ENCODE measurements around the gene ICAM1. TPM values are rescaled to one million over a fixed set of nuclear protein-coding genes. Genes with fewer than 3 reads are reported as not detected.

ICAM1 gene
- total RNA-seq, 1 donor from 2014 or later: 37.4 TPM

DNA sequence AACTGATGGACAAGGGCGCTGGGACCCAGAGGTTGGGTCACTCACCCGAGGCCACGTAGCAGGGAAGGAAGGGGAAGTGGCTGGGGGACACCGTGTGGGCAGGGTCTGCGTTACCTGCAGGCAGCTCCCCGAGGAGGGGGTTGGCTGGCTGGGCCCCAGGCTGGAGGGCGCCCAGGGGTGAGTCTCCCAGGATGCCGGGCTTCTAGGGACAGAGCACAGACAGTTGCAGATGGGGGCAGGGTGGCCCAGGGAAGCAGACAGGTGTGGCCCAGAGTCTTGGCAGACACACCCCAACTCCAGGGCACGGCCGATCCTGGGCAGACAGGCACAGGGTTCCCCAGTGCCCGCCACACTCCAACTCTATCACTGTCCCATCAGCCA, 50.5 kb downstream of the ICAM1 start:
- H3K9me3 Mint-ChIP-seq: no peaks in the 10 kb centered on the region
- intact Hi-C loops (cut with micrococcal nuclease): no loop called here
- ChIA-PET CTCF (no interaction called here), POLR2A (interaction anchor here (0.6 to 1.0 kb wide), 2 partner anchors 32 to 34 kb away, joined by 3 to 7 read pairs; partner anchors contain the start of gene ICAM5)
- H3K27me3 Mint-ChIP-seq: no peaks in the 10 kb centered on the region
- no peak for DNase-seq
- H3K27ac Mint-ChIP-seq: no peak overlapping the region
- no peaks in the 10 kb centered on the region for H3K4me1 Mint-ChIP-seq
- H3K36me3 Mint-ChIP-seq (ENCODE audit: low read depth): peaks cover 71% of the 10 kb centered on the region
- TF ChIP-seq, protein P1, sequence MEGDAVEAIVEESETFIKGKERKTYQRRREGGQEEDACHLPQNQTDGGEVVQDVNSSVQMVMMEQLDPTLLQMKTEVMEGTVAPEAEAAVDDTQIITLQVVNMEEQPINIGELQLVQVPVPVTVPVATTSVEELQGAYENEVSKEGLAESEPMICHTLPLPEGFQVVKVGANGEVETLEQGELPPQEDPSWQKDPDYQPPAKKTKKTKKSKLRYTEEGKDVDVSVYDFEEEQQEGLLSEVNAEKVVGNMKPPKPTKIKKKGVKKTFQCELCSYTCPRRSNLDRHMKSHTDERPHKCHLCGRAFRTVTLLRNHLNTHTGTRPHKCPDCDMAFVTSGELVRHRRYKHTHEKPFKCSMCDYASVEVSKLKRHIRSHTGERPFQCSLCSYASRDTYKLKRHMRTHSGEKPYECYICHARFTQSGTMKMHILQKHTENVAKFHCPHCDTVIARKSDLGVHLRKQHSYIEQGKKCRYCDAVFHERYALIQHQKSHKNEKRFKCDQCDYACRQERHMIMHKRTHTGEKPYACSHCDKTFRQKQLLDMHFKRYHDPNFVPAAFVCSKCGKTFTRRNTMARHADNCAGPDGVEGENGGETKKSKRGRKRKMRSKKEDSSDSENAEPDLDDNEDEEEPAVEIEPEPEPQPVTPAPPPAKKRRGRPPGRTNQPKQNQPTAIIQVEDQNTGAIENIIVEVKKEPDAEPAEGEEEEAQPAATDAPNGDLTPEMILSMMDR (IDR thresholded peaks at IDR 0.05): no peak
- H3K4me3 Mint-ChIP-seq: no peak overlapping the region
- ATAC-seq (ENCODE audit: low read depth): no peak

DNA sequence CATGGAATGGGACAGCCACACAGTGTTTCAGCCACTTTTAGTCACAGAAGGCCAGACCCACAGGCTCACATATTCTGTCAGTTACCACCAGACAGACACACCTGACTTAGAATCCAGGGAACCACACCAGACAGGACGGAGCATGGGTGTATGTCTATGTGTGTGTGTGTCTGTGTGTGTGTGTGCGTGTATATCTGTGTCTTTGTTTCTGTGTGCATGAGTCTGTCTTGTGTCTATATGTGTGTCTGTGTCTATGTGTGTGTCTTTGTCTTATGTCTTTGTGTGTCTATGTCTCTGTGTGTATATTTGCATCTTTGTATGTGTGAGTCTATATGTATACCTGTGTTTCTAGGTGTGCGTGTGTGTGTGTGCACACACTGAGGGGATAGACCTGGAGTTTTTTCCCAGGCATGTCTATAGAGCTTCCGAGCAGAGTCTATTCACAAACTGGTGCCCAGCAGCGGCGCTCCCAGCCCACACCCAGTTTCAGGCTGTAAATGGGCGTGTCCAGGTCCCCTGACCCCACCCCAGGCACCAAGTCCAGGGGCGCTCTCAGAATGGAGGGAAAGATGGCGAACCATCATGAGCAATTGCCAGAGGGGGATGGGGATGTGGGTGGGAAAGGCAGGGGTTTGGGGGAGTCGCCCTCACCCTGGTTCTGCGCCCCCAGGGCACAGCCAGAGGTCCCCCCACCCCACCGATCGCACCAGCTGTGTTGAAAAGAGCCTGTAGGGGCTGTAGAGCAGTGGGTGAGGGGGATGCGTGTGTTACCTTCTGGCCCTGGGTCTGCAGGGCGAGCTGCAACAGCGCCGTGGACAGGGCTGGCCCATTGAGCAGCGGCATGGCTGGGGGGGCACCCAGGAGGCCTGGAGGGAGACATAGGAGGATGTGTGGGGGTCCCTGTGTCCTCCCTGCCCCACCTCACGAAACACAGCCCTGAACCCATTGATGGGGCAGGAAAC, 51.2 kb downstream of the ICAM1 start:
- Mint-ChIP-seq H3K4me3 (no peak overlapping the region), H3K27ac (no peak overlapping the region), H3K36me3 (ENCODE audit: low read depth) (peaks cover 70% of the 10 kb centered on the region), H3K9me3 (no peaks in the 10 kb centered on the region), H3K27me3 (no peaks in the 10 kb centered on the region), H3K4me1 (no peaks in the 10 kb centered on the region)
- ChIA-PET CTCF (no interaction called here), POLR2A (interaction anchor here (0.6 kb wide), 1 partner anchor 23 kb away, joined by 3 read pairs; no protein-coding TSS in a partner anchor)
- DNase-seq (no peak), ATAC-seq (ENCODE audit: low read depth) (no peak)
- intact Hi-C loops (cut with micrococcal nuclease): no loop called here
- TF ChIP-seq, protein P1 (IDR thresholded peaks at IDR 0.05): no peak

DNA sequence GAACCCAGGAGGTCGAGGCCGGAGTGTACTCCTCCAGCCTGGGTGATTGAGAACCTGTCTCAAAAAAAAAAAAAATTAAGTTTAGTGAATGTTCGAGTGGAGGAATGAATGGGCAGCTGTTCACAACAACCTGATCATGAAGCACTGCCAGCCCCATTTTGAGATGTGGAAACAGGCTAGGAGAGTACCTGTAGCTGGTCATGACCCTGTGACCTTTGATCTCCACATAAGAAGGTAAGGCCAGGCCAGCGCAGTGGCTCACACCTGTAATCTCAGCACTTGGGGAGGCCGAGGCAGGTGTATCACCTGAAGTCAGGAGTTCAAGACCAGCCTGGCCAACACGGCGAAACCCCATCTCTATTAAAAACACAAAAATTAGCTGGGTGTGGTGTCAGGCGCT, 54.8 kb downstream of the ICAM1 start:
- no peak for DNase-seq
- H3K27me3 Mint-ChIP-seq: no peaks in the 10 kb centered on the region
- no peak for ATAC-seq (ENCODE audit: low read depth)
- TF ChIP-seq, protein P1 (IDR thresholded peaks at IDR 0.05): no peak
- H3K27ac Mint-ChIP-seq: no peak overlapping the region
- no peak overlapping the region for H3K4me3 Mint-ChIP-seq
- H3K4me1 Mint-ChIP-seq: no peaks in the 10 kb centered on the region
- ChIA-PET POLR2A (no interaction called here), CTCF (no interaction called here)
- no peaks in the 10 kb centered on the region for H3K9me3 Mint-ChIP-seq
- H3K36me3 Mint-ChIP-seq (ENCODE audit: low read depth): peaks cover 77% of the 10 kb centered on the region
- intact Hi-C loops (cut with micrococcal nuclease): no loop called here

DNA sequence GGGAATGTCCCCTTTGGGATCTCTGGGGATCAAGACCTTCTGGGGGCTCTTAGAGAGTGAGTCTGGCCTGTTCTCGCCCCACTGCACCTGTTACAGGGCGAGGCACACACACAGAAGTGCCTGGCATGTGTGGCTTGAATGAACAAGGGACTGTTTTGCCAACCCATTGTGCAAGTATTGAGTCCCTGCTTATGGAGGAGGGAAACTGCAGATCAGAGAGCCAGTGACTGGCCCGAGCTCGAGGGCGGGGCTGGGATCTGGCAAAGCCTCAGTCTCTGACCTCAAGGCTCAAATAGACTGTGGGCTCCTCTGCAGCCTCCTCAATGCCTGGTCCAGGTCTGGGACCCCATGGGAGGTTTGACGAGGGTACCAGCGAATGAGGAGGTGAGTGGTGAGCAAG, 56.9 kb downstream of the ICAM1 start:
- DNase-seq (no peak), ATAC-seq (ENCODE audit: low read depth) (no peak)
- TF ChIP-seq, protein P1 (IDR thresholded peaks at IDR 0.05): no peak
- intact Hi-C loops (cut with micrococcal nuclease): no loop called here
- no peak overlapping the region for H3K4me3 Mint-ChIP-seq
- POLR2A ChIA-PET: interaction anchor here (0.8 kb wide), 1 partner anchor 15 kb away, joined by 3 read pairs; no protein-coding TSS in a partner anchor
- H3K9me3 Mint-ChIP-seq: no peaks in the 10 kb centered on the region
- CTCF ChIA-PET: interaction anchor here (1.4 kb wide), 1 partner anchor 61 kb away, joined by 4 read pairs; no protein-coding TSS in a partner anchor
- no peak overlapping the region for H3K27ac Mint-ChIP-seq
- peaks cover 67% of the 10 kb centered on the region for H3K36me3 Mint-ChIP-seq (ENCODE audit: low read depth)
- no peaks in the 10 kb centered on the region for H3K27me3 Mint-ChIP-seq
- peaks cover 11% of the 10 kb centered on the region for H3K4me1 Mint-ChIP-seq

All from activated B cell treated with CpG ODN at 0.5 μM for 24 hours (primary cell).